ENCODE measurements around the gene SLIT3. TPM values are rescaled to one million over a fixed set of nuclear protein-coding genes. Genes with fewer than 3 reads are reported as not detected.

The SLIT3 gene
- total and polyA plus RNA-seq, 10 of the 15 experiments (the other 5 are each of a cell fraction or from before 2014, with no cell fraction given), result 0.05 TPM; not detected in 9

DNA sequence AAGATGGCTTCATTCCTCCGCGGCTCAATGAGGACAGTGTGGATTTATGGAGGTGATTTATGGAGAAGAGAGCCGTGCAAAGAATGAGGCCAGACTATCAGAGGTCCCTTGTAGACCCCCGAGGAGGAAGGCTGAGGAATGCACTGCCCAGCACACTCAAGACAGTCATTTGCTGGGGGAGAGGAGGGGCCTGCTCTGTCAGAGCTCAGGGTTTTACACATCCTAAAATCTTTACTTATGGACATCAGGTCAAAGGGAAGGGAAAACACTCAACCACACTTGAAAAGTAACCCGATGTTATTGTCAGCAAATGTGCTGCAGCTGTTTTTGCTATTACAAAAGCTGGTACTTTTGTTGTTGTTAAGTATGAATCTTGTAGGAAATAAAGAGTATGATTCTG lies 289.5 kb downstream of the SLIT3 start:
- H3K4me1 ChIP-seq (ENCODE audit: control insufficient read depth, insufficient read depth, low read length), result 0 out of 2 replicates have a peak, but pooled peaks cover 5% of the 10 kb centered on the region
- DNase-seq (ENCODE audit: low read depth, low spot score) (no peak), ATAC-seq (no peak), FAIRE-seq (no peak)
- ChIA-PET SMC1A (ENCODE audit: uncharacterized antibody, unreplicated experiment) (no interaction called here), RAD21 (ENCODE audit: unreplicated experiment) (no interaction called here), POLR2A (no interaction called here), CTCF (interaction anchor here (1.3 kb wide), 1 partner anchor 24 kb away, joined by 5 read pairs; no protein-coding TSS in a partner anchor)
- H3K4me2 ChIP-seq (ENCODE audit: control insufficient read depth, insufficient read depth), result no peak overlapping the region
- no peak for TF ChIP-seq SMC3 (IDR thresholded peaks at IDR 0.05; ENCODE audit: borderline replicate concordance, low read length)
- TF ChIP-seq, protein P1, sequence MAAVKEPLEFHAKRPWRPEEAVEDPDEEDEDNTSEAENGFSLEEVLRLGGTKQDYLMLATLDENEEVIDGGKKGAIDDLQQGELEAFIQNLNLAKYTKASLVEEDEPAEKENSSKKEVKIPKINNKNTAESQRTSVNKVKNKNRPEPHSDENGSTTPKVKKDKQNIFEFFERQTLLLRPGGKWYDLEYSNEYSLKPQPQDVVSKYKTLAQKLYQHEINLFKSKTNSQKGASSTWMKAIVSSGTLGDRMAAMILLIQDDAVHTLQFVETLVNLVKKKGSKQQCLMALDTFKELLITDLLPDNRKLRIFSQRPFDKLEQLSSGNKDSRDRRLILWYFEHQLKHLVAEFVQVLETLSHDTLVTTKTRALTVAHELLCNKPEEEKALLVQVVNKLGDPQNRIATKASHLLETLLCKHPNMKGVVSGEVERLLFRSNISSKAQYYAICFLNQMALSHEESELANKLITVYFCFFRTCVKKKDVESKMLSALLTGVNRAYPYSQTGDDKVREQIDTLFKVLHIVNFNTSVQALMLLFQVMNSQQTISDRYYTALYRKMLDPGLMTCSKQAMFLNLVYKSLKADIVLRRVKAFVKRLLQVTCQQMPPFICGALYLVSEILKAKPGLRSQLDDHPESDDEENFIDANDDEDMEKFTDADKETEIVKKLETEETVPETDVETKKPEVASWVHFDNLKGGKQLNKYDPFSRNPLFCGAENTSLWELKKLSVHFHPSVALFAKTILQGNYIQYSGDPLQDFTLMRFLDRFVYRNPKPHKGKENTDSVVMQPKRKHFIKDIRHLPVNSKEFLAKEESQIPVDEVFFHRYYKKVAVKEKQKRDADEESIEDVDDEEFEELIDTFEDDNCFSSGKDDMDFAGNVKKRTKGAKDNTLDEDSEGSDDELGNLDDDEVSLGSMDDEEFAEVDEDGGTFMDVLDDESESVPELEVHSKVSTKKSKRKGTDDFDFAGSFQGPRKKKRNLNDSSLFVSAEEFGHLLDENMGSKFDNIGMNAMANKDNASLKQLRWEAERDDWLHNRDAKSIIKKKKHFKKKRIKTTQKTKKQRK (IDR thresholded peaks at IDR 0.05; ENCODE audit: low read depth, low read length), result no peak
- TF ChIP-seq ATF7 (IDR thresholded peaks at IDR 0.05; ENCODE audit: low read depth), result no peak
- TF ChIP-seq, protein P2, sequence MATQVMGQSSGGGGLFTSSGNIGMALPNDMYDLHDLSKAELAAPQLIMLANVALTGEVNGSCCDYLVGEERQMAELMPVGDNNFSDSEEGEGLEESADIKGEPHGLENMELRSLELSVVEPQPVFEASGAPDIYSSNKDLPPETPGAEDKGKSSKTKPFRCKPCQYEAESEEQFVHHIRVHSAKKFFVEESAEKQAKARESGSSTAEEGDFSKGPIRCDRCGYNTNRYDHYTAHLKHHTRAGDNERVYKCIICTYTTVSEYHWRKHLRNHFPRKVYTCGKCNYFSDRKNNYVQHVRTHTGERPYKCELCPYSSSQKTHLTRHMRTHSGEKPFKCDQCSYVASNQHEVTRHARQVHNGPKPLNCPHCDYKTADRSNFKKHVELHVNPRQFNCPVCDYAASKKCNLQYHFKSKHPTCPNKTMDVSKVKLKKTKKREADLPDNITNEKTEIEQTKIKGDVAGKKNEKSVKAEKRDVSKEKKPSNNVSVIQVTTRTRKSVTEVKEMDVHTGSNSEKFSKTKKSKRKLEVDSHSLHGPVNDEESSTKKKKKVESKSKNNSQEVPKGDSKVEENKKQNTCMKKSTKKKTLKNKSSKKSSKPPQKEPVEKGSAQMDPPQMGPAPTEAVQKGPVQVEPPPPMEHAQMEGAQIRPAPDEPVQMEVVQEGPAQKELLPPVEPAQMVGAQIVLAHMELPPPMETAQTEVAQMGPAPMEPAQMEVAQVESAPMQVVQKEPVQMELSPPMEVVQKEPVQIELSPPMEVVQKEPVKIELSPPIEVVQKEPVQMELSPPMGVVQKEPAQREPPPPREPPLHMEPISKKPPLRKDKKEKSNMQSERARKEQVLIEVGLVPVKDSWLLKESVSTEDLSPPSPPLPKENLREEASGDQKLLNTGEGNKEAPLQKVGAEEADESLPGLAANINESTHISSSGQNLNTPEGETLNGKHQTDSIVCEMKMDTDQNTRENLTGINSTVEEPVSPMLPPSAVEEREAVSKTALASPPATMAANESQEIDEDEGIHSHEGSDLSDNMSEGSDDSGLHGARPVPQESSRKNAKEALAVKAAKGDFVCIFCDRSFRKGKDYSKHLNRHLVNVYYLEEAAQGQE (IDR thresholded peaks at IDR 0.05; ENCODE audit: low read depth, low read length), result no peak
- no peak overlapping the region for H2AFZ ChIP-seq (ENCODE audit: control insufficient read depth, low read depth, low read length)
- H3K36me3 ChIP-seq (ENCODE audit: control insufficient read depth in 2 of 2, insufficient read depth in 2 of 2, low read length in 1 of 2), result no peaks in the 10 kb centered on the region
- intact Hi-C loops (cut with micrococcal nuclease; ENCODE audit: unreplicated experiment), result no loop called here
- H3K27ac ChIP-seq (ENCODE audit: control insufficient read depth, insufficient read depth), result no peak overlapping the region
- H3K9ac ChIP-seq (ENCODE audit: control insufficient read depth, insufficient read depth, low read length), result no peak overlapping the region
- peaks cover 0 to 3% of the 10 kb centered on the region in 2 experiments; a peak in 3 of 4 replicates for H3K27me3 ChIP-seq (replicated peaks in 1 of 2; ENCODE audit: control insufficient read depth in 2 of 2, insufficient read depth in 2 of 2, low read length in 1 of 2)
- H4K20me1 ChIP-seq (ENCODE audit: control insufficient read depth, insufficient read depth), result no peaks in the 10 kb centered on the region
- no peaks in the 10 kb centered on the region for H3K79me2 ChIP-seq (ENCODE audit: control insufficient read depth, insufficient read depth, low read length)
- no peaks in the 10 kb centered on the region for H3K9me3 ChIP-seq (replicated peaks; ENCODE audit: control insufficient read depth, insufficient read depth, low read length)
- no peak overlapping the region for H3K4me3 ChIP-seq
- BruUV-seq (replicated peaks), result no TSS peak
- in situ Hi-C loops (cut with MboI), result no loop called here
- 48% methylated on average over 5 of the region's 5 CpGs for WGBS (ENCODE audit: insufficient coverage, insufficient replicate concordance, low lambda C conversion rate, missing lambda C conversion rate)
